ENCODE data around the gene PNPLA5.
A peak's percentile ranks its signal among the peaks of the same experiment; 100 is the strongest.
"Not testable (repeated sequence)": the region's sequence is repeated elsewhere in the genome, so short reads cannot be mapped to it uniquely, and the experiment has no call there.

PNPLA5 gene

DNA sequence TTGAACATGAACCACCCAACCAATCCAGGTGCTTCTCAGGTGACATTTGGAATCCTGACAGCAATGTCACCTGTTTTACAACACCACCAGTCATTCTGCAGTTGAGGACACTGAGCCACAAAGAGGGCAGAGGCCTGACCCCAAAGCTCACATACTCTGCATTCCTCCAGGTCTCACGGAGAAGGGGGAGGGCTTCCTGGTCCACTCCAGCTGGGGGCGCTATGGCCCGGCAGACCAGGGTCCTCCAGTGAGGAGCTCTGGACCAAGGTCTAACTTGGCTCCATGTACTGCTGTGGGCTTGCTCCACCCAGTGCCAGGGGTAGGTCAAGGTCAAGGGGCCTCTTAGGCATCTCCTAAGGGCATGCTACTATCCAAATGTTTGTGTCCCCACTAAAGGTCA is 30.3 kb upstream of the PNPLA5 start:
- Histone ChIP-seq H3K9ac (ENCODE audit: low read length) (no peak overlapping the region), H3K36me3 (ENCODE audit: control insufficient read depth, insufficient read depth, low read length, severe bottlenecking) (peaks cover 7% of the 10 kb centered on the region), H3K27me3 (replicated peaks; ENCODE audit: control insufficient read depth, insufficient read depth, low read length) (no peaks in the 10 kb centered on the region), H3K9me3 (ENCODE audit: control insufficient read depth, low read length) (no peaks in the 10 kb centered on the region), H3K4me1 (ENCODE audit: control insufficient read depth, insufficient read depth, low read length) (peaks cover 59% of the 10 kb centered on the region), H3K4me3 (ENCODE audit: low read length) (no peak overlapping the region)
- no peak for DNase-seq (ENCODE audit: low read depth)

DNA sequence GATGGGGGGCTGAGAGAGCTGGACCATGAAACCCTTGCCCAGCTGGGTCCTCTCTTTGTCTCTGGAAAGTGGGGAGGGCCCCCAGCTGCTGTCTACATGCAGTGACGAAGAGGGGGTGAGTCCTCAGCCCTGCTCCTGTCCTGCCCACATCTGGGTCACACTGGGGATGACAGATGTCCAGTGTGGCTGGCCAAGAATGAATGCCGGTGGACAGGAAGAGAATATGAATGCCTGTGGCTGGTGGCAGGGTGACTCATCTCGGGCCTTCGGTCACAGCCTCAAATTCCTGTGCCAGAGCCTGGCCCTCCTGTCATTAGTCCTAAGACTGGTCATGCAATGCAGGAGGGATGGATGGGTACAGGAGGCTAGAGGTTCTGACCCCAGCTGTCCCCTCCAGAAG is 29.6 kb upstream of the PNPLA5 start:
- Histone ChIP-seq H3K9ac (ENCODE audit: low read length) (no peak overlapping the region), H3K4me3 (ENCODE audit: low read length) (no peak overlapping the region), H3K4me1 (ENCODE audit: control insufficient read depth, insufficient read depth, low read length) (peaks cover 59% of the 10 kb centered on the region), H3K36me3 (ENCODE audit: control insufficient read depth, insufficient read depth, low read length, severe bottlenecking) (no peaks in the 10 kb centered on the region), H3K27me3 (replicated peaks; ENCODE audit: control insufficient read depth, insufficient read depth, low read length) (no peaks in the 10 kb centered on the region), H3K9me3 (ENCODE audit: control insufficient read depth, low read length) (no peaks in the 10 kb centered on the region)
- DNase-seq (ENCODE audit: low read depth) = peak; percentile 75

DNA sequence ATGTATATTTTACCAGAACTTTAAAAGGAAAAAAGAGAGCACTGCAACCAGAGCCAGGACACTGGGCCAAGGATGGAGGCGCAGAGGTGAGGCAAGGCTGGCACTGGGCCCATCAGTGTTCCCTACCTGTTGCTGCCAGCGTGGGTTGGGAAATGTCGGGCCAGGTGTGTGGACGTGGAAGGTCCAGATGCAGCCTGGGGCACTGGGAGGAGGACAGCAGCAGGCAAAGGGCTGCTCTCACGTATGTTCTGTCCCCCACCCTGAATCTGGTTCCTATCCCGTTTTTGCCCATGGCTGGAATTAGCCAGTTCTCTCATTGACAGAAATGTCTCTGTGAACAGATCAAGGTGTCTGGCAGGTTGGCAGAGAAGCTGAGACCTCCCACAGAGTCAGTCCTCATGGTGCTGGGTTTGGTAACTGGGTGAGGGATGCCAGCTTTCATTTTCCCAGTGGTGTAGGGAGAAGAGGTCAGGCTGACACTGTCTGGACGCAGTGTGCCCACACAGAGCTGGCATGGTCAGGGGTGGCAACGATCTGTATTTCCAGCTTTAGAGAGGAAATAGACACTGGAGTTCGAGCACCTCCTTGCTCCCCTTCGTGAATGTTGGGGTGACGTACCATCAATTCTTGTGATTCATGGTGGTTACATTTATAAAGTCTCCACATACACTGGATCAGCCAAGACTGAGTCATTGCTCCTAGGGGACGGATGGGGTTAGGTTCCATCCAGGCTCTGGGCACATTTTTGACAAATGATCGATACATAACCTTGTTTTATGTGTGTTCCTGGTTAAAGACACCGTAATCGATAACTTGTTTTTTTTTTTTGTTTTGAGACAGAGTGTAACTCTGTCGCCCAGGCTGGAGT is 27.5 kb upstream of the PNPLA5 start:
- no peak overlapping the region for H3K9ac ChIP-seq (ENCODE audit: low read length)
- H3K9me3 ChIP-seq (ENCODE audit: control insufficient read depth, low read length) = no peaks in the 10 kb centered on the region
- DNase-seq (ENCODE audit: low read depth) = peak; percentile 15
- peak overlapping the region; percentile 9 for H3K4me3 ChIP-seq (ENCODE audit: low read length)
- H3K36me3 ChIP-seq (ENCODE audit: control insufficient read depth, insufficient read depth, low read length, severe bottlenecking) = no peaks in the 10 kb centered on the region
- no peaks in the 10 kb centered on the region for H3K27me3 ChIP-seq (replicated peaks; ENCODE audit: control insufficient read depth, insufficient read depth, low read length)
- H3K4me1 ChIP-seq (ENCODE audit: control insufficient read depth, insufficient read depth, low read length) = peaks cover 51% of the 10 kb centered on the region

DNA sequence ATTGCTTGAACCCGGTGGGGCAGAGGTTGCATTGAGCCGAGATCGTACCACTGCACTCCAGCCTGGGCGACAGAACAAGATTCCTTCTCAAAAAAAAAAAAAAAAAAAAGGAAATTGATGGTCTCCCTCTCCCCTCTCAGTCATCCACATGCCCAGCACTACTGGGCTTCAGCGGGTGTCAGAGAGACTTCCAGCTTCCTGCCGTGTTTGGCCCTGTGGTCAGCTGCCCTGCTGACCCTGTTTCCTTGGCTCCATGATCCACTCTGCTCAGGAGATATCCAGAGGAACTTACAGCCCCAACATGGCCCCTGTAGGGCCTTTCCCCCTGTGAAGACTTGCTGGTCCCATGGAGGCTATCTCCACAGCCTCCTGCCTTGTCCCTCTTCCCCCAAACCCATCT is 25.7 kb upstream of the PNPLA5 start:
- H3K9ac ChIP-seq (ENCODE audit: low read length) = no peak overlapping the region

DNA sequence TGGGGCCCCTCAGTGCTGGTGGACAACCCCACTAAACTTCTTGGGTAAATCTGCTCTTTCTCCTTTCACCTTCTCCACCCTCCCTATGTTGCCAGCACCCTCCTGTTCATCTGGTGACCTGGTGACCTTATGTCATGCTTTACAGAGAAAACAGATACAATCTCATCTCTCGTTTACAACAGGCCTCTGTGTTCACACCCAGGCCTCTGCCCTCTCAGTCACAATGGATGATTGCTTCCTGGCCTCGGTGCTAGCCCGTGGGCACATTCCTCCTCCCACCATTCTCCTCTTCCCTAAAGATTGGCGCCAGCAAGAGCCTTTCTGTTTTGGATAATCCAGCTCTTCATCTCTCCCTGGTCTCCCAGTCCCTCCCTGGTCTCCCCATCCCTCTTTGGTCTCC is 19.5 kb upstream of the PNPLA5 start:
- Histone ChIP-seq H3K4me1 (ENCODE audit: control insufficient read depth, insufficient read depth, low read length) (peaks cover 6% of the 10 kb centered on the region), H3K4me3 (ENCODE audit: low read length) (no peak overlapping the region), H3K36me3 (ENCODE audit: control insufficient read depth, insufficient read depth, low read length, severe bottlenecking) (no peaks in the 10 kb centered on the region), H3K27me3 (replicated peaks; ENCODE audit: control insufficient read depth, insufficient read depth, low read length) (peaks cover 13% of the 10 kb centered on the region), H3K9ac (ENCODE audit: low read length) (no peak overlapping the region), H3K9me3 (ENCODE audit: control insufficient read depth, low read length) (no peaks in the 10 kb centered on the region)
- no peak for DNase-seq (ENCODE audit: low read depth)

More for the DNA sequence above, 25.7 kb upstream of the PNPLA5 start:
- H3K27me3 ChIP-seq (replicated peaks; ENCODE audit: control insufficient read depth, insufficient read depth, low read length) = no peaks in the 10 kb centered on the region
- no peaks in the 10 kb centered on the region for H3K36me3 ChIP-seq (ENCODE audit: control insufficient read depth, insufficient read depth, low read length, severe bottlenecking)
- DNase-seq (ENCODE audit: low read depth) = no peak
- H3K4me1 ChIP-seq (ENCODE audit: control insufficient read depth, insufficient read depth, low read length) = peaks cover 45% of the 10 kb centered on the region
- H3K4me3 ChIP-seq (ENCODE audit: low read length) = no peak overlapping the region
- H3K9me3 ChIP-seq (ENCODE audit: control insufficient read depth, low read length) = no peaks in the 10 kb centered on the region

DNA sequence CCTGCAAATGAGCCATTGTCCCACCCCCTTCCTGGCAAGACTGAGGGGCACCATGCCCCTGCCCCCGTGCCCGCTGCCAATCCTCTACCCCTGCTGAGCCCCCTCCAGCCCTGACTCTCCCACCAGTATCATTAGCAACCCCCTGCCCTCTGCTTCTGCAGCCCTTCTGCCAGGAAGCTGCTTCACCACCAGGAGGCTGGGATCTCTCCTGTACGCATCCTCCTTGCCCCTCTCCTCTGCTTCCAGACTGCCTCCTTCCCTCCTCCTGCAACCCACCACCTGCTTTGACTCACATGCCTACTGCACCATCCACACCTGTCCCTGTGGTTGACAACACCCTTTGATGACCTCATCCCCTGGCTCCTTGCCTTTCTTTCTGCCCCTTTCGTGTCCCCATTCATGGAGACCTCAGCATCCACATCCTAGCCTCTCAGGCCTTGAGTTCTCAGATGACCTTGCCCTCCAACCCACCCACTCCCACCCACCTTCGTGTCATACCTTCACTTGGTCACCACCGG is 18.4 kb upstream of the PNPLA5 start:
- H3K9ac ChIP-seq (ENCODE audit: low read length) = no peak overlapping the region
- peaks cover 21% of the 10 kb centered on the region for H3K27me3 ChIP-seq (replicated peaks; ENCODE audit: control insufficient read depth, insufficient read depth, low read length)
- H3K36me3 ChIP-seq (ENCODE audit: control insufficient read depth, insufficient read depth, low read length, severe bottlenecking) = no peaks in the 10 kb centered on the region
- H3K4me1 ChIP-seq (ENCODE audit: control insufficient read depth, insufficient read depth, low read length) = no peaks in the 10 kb centered on the region
- no peak overlapping the region for H3K4me3 ChIP-seq (ENCODE audit: low read length)
- no peaks in the 10 kb centered on the region for H3K9me3 ChIP-seq (ENCODE audit: control insufficient read depth, low read length)
- no peak for DNase-seq (ENCODE audit: low read depth)

DNA sequence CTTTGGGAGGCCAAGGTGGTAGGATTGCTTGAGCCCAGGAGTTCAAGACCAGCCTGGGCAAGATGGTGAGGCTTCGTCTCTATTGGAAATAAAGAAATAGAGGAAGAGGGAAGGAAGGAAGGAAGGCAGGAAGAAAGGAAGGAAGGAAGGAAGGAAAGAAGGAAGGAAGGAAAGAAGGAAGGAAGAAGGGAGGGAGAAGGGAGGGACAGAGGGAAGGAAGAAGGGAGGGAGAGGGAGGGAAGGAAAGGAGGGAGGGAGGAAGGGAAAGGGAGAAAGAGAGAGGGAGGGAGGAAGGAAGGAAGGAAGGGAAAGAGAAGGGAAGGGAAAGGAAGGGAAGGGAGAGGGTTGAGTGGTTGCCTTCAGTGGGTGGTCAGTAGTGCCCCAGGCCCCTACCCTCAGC is 17.9 kb upstream of the PNPLA5 start:
- Histone ChIP-seq H3K36me3 (ENCODE audit: control insufficient read depth, insufficient read depth, low read length, severe bottlenecking) (no peaks in the 10 kb centered on the region), H3K27me3 (replicated peaks; ENCODE audit: control insufficient read depth, insufficient read depth, low read length) (peaks cover 21% of the 10 kb centered on the region), H3K9me3 (ENCODE audit: control insufficient read depth, low read length) (no peaks in the 10 kb centered on the region), H3K4me3 (ENCODE audit: low read length) (no peak overlapping the region), H3K4me1 (ENCODE audit: control insufficient read depth, insufficient read depth, low read length) (no peaks in the 10 kb centered on the region), H3K9ac (ENCODE audit: low read length) (no peak overlapping the region)
- DNase-seq (ENCODE audit: low read depth) = no peak

DNA sequence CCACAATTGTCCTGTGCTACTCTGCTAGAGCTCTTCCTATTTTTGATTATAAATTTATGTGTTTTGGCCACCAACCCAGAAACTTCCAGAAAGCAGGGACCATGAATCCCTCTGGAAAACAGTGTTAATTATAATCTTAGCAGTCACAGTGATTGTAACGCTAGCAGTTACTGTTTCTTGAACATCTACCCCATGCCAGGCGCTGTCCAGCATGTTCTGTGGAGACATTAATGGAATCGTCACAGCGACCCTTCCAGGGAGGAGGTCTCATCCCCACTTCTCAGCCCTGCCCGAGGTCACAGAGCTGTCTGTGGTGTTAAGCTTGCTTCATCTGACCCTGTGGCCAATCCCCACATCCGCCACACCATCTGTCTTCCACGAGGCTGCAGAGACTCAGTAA is 13.9 kb upstream of the PNPLA5 start:
- peaks cover 13% of the 10 kb centered on the region for H3K27me3 ChIP-seq (replicated peaks; ENCODE audit: control insufficient read depth, insufficient read depth, low read length)
- H3K9me3 ChIP-seq (ENCODE audit: control insufficient read depth, low read length) = no peaks in the 10 kb centered on the region
- DNase-seq (ENCODE audit: low read depth) = no peak
- H3K36me3 ChIP-seq (ENCODE audit: control insufficient read depth, insufficient read depth, low read length, severe bottlenecking) = no peaks in the 10 kb centered on the region
- H3K4me1 ChIP-seq (ENCODE audit: control insufficient read depth, insufficient read depth, low read length) = peaks cover 10% of the 10 kb centered on the region
- no peak overlapping the region for H3K4me3 ChIP-seq (ENCODE audit: low read length)
- no peak overlapping the region for H3K9ac ChIP-seq (ENCODE audit: low read length)

DNA sequence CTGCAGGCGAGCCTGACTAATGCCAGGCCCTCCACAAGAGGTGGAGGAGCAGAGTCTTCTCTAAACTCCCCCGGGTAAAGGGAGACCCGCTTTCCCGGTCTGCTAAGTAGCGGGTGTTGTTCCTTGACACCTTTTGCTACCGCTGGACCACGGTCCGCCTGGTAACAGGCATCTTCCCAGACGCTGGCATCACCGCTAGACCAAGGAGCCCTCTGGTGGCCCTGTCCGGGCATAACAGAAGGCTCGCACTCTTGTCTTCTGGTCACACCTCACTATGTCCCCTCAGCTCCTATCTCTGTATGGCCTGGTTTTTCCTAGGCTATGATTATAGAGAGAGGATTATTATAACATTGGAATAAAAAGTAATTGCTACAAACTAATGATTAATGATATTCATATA is 12.6 kb upstream of the PNPLA5 start:
- H3K9me3 ChIP-seq (ENCODE audit: control insufficient read depth, low read length); H3K9ac ChIP-seq (ENCODE audit: low read length); H3K4me3 ChIP-seq (ENCODE audit: low read length); DNase-seq (ENCODE audit: low read depth); H3K36me3 ChIP-seq (ENCODE audit: control insufficient read depth, insufficient read depth, low read length, severe bottlenecking): not testable (repeated sequence)
- H3K4me1 ChIP-seq (ENCODE audit: control insufficient read depth, insufficient read depth, low read length) = peaks cover 10% of the 10 kb centered on the region
- H3K27me3 ChIP-seq (replicated peaks; ENCODE audit: control insufficient read depth, insufficient read depth, low read length) = peaks cover 13% of the 10 kb centered on the region

DNA sequence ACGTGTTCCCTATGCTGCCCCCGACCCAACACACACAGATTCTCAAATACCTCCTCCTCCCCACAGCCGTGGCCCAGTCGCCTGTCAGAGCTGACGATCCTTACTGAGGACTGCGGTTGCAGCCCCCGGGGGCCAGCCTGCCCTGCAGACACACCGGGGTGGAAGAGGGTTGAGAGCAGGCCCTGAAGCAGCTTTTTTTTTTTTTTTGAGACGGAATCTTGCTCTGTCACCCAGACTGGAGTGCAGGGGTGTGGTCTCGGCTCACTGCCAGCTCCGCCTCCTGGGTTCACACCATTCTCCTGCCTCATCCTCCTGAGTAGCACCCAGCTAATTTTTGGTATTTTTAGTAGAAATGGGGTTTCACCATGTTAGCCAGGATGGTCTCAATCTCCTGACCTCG is 11.2 kb upstream of the PNPLA5 start:
- DNase-seq (ENCODE audit: low read depth); H3K9me3 ChIP-seq (ENCODE audit: control insufficient read depth, low read length); H3K27me3 ChIP-seq (replicated peaks; ENCODE audit: control insufficient read depth, insufficient read depth, low read length); H3K36me3 ChIP-seq (ENCODE audit: control insufficient read depth, insufficient read depth, low read length, severe bottlenecking); H3K9ac ChIP-seq (ENCODE audit: low read length); H3K4me3 ChIP-seq (ENCODE audit: low read length): not testable (repeated sequence)
- peaks cover 16% of the 10 kb centered on the region for H3K4me1 ChIP-seq (ENCODE audit: control insufficient read depth, insufficient read depth, low read length)

DNA sequence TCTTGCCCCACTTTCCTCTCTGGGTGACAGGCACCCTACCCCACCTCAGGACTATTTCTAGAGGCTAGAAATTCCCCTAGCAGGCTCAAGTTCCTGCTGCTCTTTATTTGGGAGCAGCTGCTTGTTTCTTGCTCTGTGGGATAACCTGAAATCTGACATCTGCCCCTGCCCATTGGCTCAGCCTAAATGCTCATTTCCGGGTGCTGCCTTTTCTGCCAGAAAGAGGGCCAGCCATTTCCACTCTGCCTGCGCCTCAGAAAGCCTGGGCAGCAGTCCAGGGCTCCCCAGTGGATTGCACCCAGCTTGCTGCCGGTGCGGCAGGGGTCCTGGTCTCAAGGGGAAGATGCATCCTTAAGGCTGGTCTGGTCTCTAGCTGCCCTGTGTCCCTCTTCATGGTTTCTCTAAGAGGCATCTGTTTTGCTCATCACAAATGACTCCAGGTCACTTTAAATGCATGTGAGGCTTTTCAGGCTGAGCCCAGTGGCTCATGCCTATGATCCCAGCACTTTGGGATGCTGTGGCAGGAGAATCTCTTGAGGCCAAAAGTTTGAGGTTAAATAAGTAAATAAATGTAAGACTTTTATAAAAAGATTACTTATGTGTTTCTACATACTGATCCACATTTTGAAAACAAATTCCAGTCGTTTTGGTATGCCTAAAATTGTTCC is 10.3 kb upstream of the PNPLA5 start:
- peaks cover 21% of the 10 kb centered on the region for H3K4me1 ChIP-seq (ENCODE audit: control insufficient read depth, insufficient read depth, low read length)
- H3K36me3 ChIP-seq (ENCODE audit: control insufficient read depth, insufficient read depth, low read length, severe bottlenecking) = no peaks in the 10 kb centered on the region
- peaks cover 8% of the 10 kb centered on the region for H3K27me3 ChIP-seq (replicated peaks; ENCODE audit: control insufficient read depth, insufficient read depth, low read length)
- peak; percentile 81 for DNase-seq (ENCODE audit: low read depth)
- H3K9ac ChIP-seq (ENCODE audit: low read length) = no peak overlapping the region
- no peak overlapping the region for H3K4me3 ChIP-seq (ENCODE audit: low read length)
- no peaks in the 10 kb centered on the region for H3K9me3 ChIP-seq (ENCODE audit: control insufficient read depth, low read length)

Measured in adipocyte (in vitro differentiated cells).